HepG2 (cell line): ENCODE data around the gene CCNF. TPM values are rescaled to one million over a fixed set of nuclear protein-coding genes. Genes with fewer than 3 reads are reported as not detected.

Source experiments
- ATAC-seq: fragments of 200-7000 bp; cut with Tn5 transposase; 3 replicates; pipeline ENCODE4 v1.9.1; 2020; ENCODE audit warnings: mild to moderate bottlenecking, moderate library complexity
- BruUV-seq: library from RNA; stranded (reverse); fragments of 400-500 nt; replicated peaks from 2 replicates; lab custom pipeline; 2021; lab: Mats Ljungman, UMichigan
- CTCF ChIA-PET: fragments of 300-600 bp; formaldehyde crosslinking; extraction: SDS; loops from one replicate; lab custom pipeline; 2021; ENCODE audit warnings: low total read pairs, inconsistent platforms, low intra/inter-chr PET ratio; lab: Yijun Ruan, JAX
- POLR2A ChIA-PET: fragments of 350-600 bp; sonication (Branson Sonifier 250); formaldehyde crosslinking; loops from one replicate; lab custom pipeline; 2020; ENCODE audit warnings: antibody characterized with exemption, inconsistent platforms; lab: Yijun Ruan, JAX
- DNase-seq: peaks from one replicate; pipeline ENCODE4 v3.0.0-alpha.2; 2015; ENCODE audit warnings: low spot score
- FAIRE-seq: peaks from 3 replicates; lab custom pipeline; 2011; peaks lifted over from hg19 to GRCh38; lab: Jason Lieb, UNC
- H2AFZ ChIP-seq: one replicate; pipeline ENCODE4 v1.6.1; 2011; ENCODE audit warnings: low read length, inconsistent platforms
- H3K27ac ChIP-seq: fragments of 300-600 bp; 3 replicates; pipeline ENCODE4 v1.8.0; 2011; ENCODE audit warnings: mixed run types, mild to moderate bottlenecking, mixed read lengths, low read length, inconsistent platforms; ENCODE audit not compliant: insufficient read depth; ENCODE audit errors: extremely low read length
- H3K27me3 ChIP-seq, 2 experiments: fragments of 200-600 bp in 1 of 2; 2 replicates in 1 of 2; 3 replicates in 1 of 2; pipeline versions ENCODE4 v1.6.0 to v1.8.0; 2011; ENCODE audit warnings: low read length in 2 of 2, mild to moderate bottlenecking in 2 of 2, moderate library complexity in 2 of 2, inconsistent platforms in 1 of 2; ENCODE audit not compliant: insufficient read depth in 2 of 2, control insufficient read depth in 1 of 2
- H3K36me3 ChIP-seq, 2 experiments: fragments of 200-600 bp in 1 of 2; replicated peaks in 1 of 2; 2 replicates in 1 of 2; 3 replicates in 1 of 2; pipeline versions ENCODE4 v1.5.1 to v1.8.0; 2011; ENCODE audit warnings: low read length in 2 of 2, inconsistent platforms in 1 of 2; ENCODE audit not compliant: insufficient read depth in 2 of 2, control insufficient read depth in 1 of 2
- H3K4me1 ChIP-seq: 2 replicates; pipeline ENCODE4 v1.5.1; 2012; ENCODE audit warnings: low read length, inconsistent platforms; ENCODE audit not compliant: insufficient read depth
- H3K4me2 ChIP-seq: 2 replicates; pipeline ENCODE4 v1.6.0; 2011; ENCODE audit warnings: low read depth, low read length, inconsistent platforms
- H3K4me3 ChIP-seq, 3 experiments: fragments of 200-600 bp in 1 of 3; sonication (generic), shearing (Covaris generic) in 1 of 3; replicated peaks in 1 of 3; 2 replicates each; pipeline ENCODE4 v1.5.1; 2011 to 2016; ENCODE audit warnings: low read length in 3 of 3, inconsistent platforms in 2 of 3, low read depth in 2 of 3, mild to moderate bottlenecking in 2 of 3, control low read depth in 1 of 3, mixed read lengths in 1 of 3; ENCODE audit not compliant: insufficient read depth in 1 of 3
- H3K79me2 ChIP-seq: one replicate; pipeline ENCODE4 v1.6.1; 2011; ENCODE audit warnings: low read length, inconsistent platforms; ENCODE audit not compliant: insufficient read depth
- H3K9ac ChIP-seq: 2 replicates; pipeline ENCODE4 v1.6.0; 2011; ENCODE audit warnings: mild to moderate bottlenecking, low read depth, low read length, inconsistent platforms; ENCODE audit not compliant: insufficient read depth
- H3K9me3 ChIP-seq: 2 replicates; pipeline ENCODE4 v1.5.1; 2012; ENCODE audit warnings: mild to moderate bottlenecking, low read length
- H4K20me1 ChIP-seq: 2 replicates; pipeline ENCODE4 v1.6.0; 2011; ENCODE audit warnings: inconsistent platforms, mild to moderate bottlenecking, low read length, moderate library complexity; ENCODE audit not compliant: insufficient read depth
- HHEX ChIP-seq: IDR thresholded peaks from 2 replicates; pipeline ENCODE4 v1.6.1; 2016; ENCODE audit warnings: control low read depth
- JUN ChIP-seq: sonication (generic); formaldehyde crosslinking; IDR thresholded peaks from 2 replicates; pipeline ENCODE4 v1.4.0; 2020; ENCODE audit warnings: mild to moderate bottlenecking, missing genetic modification reagents
- PHF21A ChIP-seq: sonication (generic); formaldehyde crosslinking; IDR thresholded peaks from 2 replicates; pipeline ENCODE4 v1.5.0; 2020; ENCODE audit warnings: mild to moderate bottlenecking, missing genetic modification reagents
- SRSF9 ChIP-seq: fragments of 200-400 bp; formaldehyde crosslinking; IDR thresholded peaks from 2 replicates; pipeline ENCODE4 v1.6.1; 2018; ENCODE audit warnings: borderline replicate concordance, mild to moderate bottlenecking, low read depth, low read length; ENCODE audit not compliant: insufficient read depth, poor library complexity, severe bottlenecking
- WIZ ChIP-seq: sonication (generic); formaldehyde crosslinking; IDR thresholded peaks from 2 replicates; pipeline ENCODE4 v1.5.1; 2020; ENCODE audit warnings: mild to moderate bottlenecking, missing genetic modification reagents
- ZNF350 ChIP-seq: sonication (generic); formaldehyde crosslinking; IDR thresholded peaks from 2 replicates; pipeline ENCODE4 v1.4.0; 2020; ENCODE audit warnings: mild to moderate bottlenecking, low read depth, missing genetic modification reagents, borderline replicate concordance
- ZNF629 ChIP-seq: sonication (generic); formaldehyde crosslinking; conservative IDR thresholded peaks from 2 replicates; pipeline ENCODE4 v1.5.0; 2020; ENCODE audit warnings: missing genetic modification reagents
- ZNF746 ChIP-seq: sonication (generic); formaldehyde crosslinking; IDR thresholded peaks from 2 replicates; pipeline ENCODE4 v1.8.0; 2022; ENCODE audit warnings: mild to moderate bottlenecking, missing genetic modification reagents
- WGBS: methylation state at CpG from one replicate; pipeline ENCODE4 v1.1.6; 2017; ENCODE audit warnings: low lambda C conversion rate; 5-methylcytosine and 5-hydroxymethylcytosine counted together
- in situ Hi-C: cut with HindIII; loops from 2 replicates; pipeline ENCODE4 v1.10.0; 2017; ENCODE audit warnings: low pct_unique_long_range_greater_than_20kb; ENCODE audit not compliant: extremely low pct_ligation_motif_present
- intact Hi-C: fragments of 100-400 bp; cut with micrococcal nuclease; formaldehyde crosslinking; loops from one replicate; pipeline ENCODE4 v1.10.0; 2022; ENCODE audit not compliant: unreplicated experiment
- polyA plus RNA-seq, 8 experiments: library from polyadenylated mRNA; depleted of rRNA in 3 of 8; stranded (reverse) in 7 of 8; unstranded in 1 of 8; fragments of >200 nt; fragmentation: Illumina TruSeq in 4 of 8; extraction: Trizol in 4 of 8; gene quantifications; 2 replicates each; pipeline versions ENCODE4 v1.2.1 to v1.2.3, GENCODE V29; 2011 to 2016; ENCODE audit warnings: low read depth in 4 of 8, missing spikeins in 1 of 8, mixed read lengths in 1 of 8; ENCODE audit not compliant: insufficient read depth in 1 of 8
- total RNA-seq, 5 experiments: library from RNA; depleted of rRNA; stranded (reverse); fragments of >200 nt; fragmentation: Illumina TruSeq; extraction: Trizol; gene quantifications; 2 replicates each; pipeline ENCODE4 v1.2.3, GENCODE V29; 2016; ENCODE audit warnings: low read depth in 1 of 5
- TF ChIP-seq, protein P1 (sequence below): sonication (generic); formaldehyde crosslinking; IDR thresholded peaks from 2 replicates; pipeline ENCODE4 v1.4.0; 2020; ENCODE audit warnings: low read depth, mild to moderate bottlenecking, missing genetic modification reagents

The CCNF gene
- total and polyA plus RNA-seq, 2 of the 13 experiments (the other 11 are each of a cell fraction or from before 2014, with no cell fraction given): 6.4 to 22.8 TPM

GRCh38 chr16:2437032-2437790 is 8.0 kb downstream of the CCNF start:
- Histone ChIP-seq H3K27me3 (no peaks in the 10 kb centered on the region), H3K79me2 (no peaks in the 10 kb centered on the region), H3K4me1 (no peaks in the 10 kb centered on the region), H3K4me3 (no peak overlapping the region), H3K36me3 (peaks cover 37 to 56% of the 10 kb centered on the region in 2 experiments), H3K4me2 (no peak overlapping the region), H3K9me3 (no peaks in the 10 kb centered on the region), H2AFZ (no peak overlapping the region), H3K27ac (no peak overlapping the region), H4K20me1 (no peaks in the 10 kb centered on the region), H3K9ac (no peak overlapping the region)
- ChIA-PET CTCF (no interaction called here), POLR2A (no interaction called here)
- no peak for TF ChIP-seq WIZ (CRISPR knock-in tag)
- no peak for TF ChIP-seq ZNF350
- no peak for TF ChIP-seq ZNF629 (CRISPR knock-in tag)
- no peak for TF ChIP-seq JUN (CRISPR knock-in tag)
- no peak for TF ChIP-seq PHF21A (CRISPR knock-in tag)
- no peak for TF ChIP-seq SRSF9
- TF ChIP-seq, protein P1, sequence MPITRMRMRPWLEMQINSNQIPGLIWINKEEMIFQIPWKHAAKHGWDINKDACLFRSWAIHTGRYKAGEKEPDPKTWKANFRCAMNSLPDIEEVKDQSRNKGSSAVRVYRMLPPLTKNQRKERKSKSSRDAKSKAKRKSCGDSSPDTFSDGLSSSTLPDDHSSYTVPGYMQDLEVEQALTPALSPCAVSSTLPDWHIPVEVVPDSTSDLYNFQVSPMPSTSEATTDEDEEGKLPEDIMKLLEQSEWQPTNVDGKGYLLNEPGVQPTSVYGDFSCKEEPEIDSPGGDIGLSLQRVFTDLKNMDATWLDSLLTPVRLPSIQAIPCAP (CRISPR knock-in tag): no peak
- TF ChIP-seq ZNF746 (CRISPR knock-in tag): no peak
- TF ChIP-seq HHEX (CRISPR knock-in tag): no peak
- WGBS: 97% methylated on average over 24 of the region's 24 CpGs
- in situ Hi-C loops (no loop called here), intact Hi-C loops (no loop called here)
- no TSS peak for BruUV-seq
- FAIRE-seq (no peak), ATAC-seq (no peak), DNase-seq (no peak)
